CD14-positive monocyte (primary cell): Measurements from ENCODE around the gene RAET1G. TPM values are rescaled to one million over a fixed set of nuclear protein-coding genes. Genes with fewer than 3 reads are reported as not detected.

Experiments
- DNase-seq, 3 donors: peaks; one replicate each; pipeline ENCODE4 v3.0.0-alpha.2; 2011 to 2022
- H2AFZ ChIP-seq: 2 replicates; pipeline ENCODE4 v1.6.0; 2012; ENCODE audit warnings: mild to moderate bottlenecking, low read depth, low read length, inconsistent platforms; ENCODE audit not compliant: insufficient read depth, poor library complexity, severe bottlenecking
- H3K27ac ChIP-seq, 2 donors: 1 replicate in 1 of 2; 2 replicates in 1 of 2; pipeline ENCODE4 v1.5.1; 2012 to 2013; ENCODE audit warnings: low read length in 2 of 2, control low read depth in 1 of 2, inconsistent platforms in 1 of 2, low read depth in 1 of 2, mild to moderate bottlenecking in 1 of 2
- H3K27me3 ChIP-seq, 2 donors: one replicate each; pipeline versions ENCODE4 v1.6.0 to v1.6.1; 2011 to 2013; ENCODE audit warnings: low read length in 2 of 2; ENCODE audit not compliant: control insufficient read depth in 2 of 2, insufficient read depth in 2 of 2
- H3K36me3 ChIP-seq, 2 donors: replicated peaks in 1 of 2; 1 replicate in 1 of 2; 2 replicates in 1 of 2; pipeline versions ENCODE4 v1.5.1 to v1.6.1; 2012 to 2013; ENCODE audit warnings: low read length in 2 of 2, control low read depth in 1 of 2, inconsistent platforms in 1 of 2, mild to moderate bottlenecking in 1 of 2; ENCODE audit not compliant: insufficient read depth in 2 of 2, control insufficient read depth in 1 of 2
- H3K4me1 ChIP-seq, 2 donors: 1 replicate in 1 of 2; 2 replicates in 1 of 2; pipeline versions ENCODE4 v1.5.1 to v1.6.1; 2012 to 2013; ENCODE audit warnings: low read length in 2 of 2, control low read depth in 1 of 2, inconsistent platforms in 1 of 2, mild to moderate bottlenecking in 1 of 2, moderate library complexity in 1 of 2; ENCODE audit not compliant: insufficient read depth in 2 of 2, control insufficient read depth in 1 of 2
- H3K4me2 ChIP-seq: replicated peaks from 2 replicates; pipeline ENCODE3; 2012; ENCODE audit warnings: low read length, moderate library complexity, mild to moderate bottlenecking; ENCODE audit not compliant: poor library complexity, severe bottlenecking; ENCODE audit errors: extremely low read depth
- H3K4me3 ChIP-seq, 3 experiments: fragments of 200-600 bp in 1 of 3; sonication (generic) in 1 of 3; replicated peaks in 1 of 3; 1 replicate in 2 of 3; 2 replicates in 1 of 3; pipeline ENCODE4 v1.5.1; 2011 to 2013; ENCODE audit warnings: low read length in 3 of 3, mild to moderate bottlenecking in 3 of 3, control low read depth in 2 of 3, low read depth in 2 of 3, inconsistent platforms in 1 of 3, moderate library complexity in 1 of 3
- H3K79me2 ChIP-seq: 2 replicates; pipeline ENCODE4 v1.6.0; 2012; ENCODE audit warnings: mild to moderate bottlenecking, control low read depth, inconsistent platforms, low read length, moderate library complexity; ENCODE audit not compliant: insufficient read depth
- H3K9ac ChIP-seq: 2 replicates; pipeline ENCODE4 v1.6.0; 2017; ENCODE audit warnings: low read length, mild to moderate bottlenecking; ENCODE audit not compliant: insufficient read depth, poor library complexity, severe bottlenecking
- H3K9me3 ChIP-seq, 2 donors: replicated peaks in 1 of 2; 1 replicate in 1 of 2; 2 replicates in 1 of 2; pipeline versions ENCODE4 v1.5.1 to v1.6.1; 2012 to 2013; ENCODE audit warnings: low read length in 2 of 2, control low read depth in 1 of 2; ENCODE audit not compliant: control insufficient read depth in 1 of 2, insufficient read depth in 1 of 2
- H4K20me1 ChIP-seq: 2 replicates; pipeline ENCODE4 v1.6.0; 2012; ENCODE audit warnings: mild to moderate bottlenecking, low read length, control low read depth, moderate library complexity; ENCODE audit not compliant: insufficient read depth
- H3K27ac Mint-ChIP-seq, 7 donors: one replicate each; pipeline ENCODE4 v1.8.0; 2020; ENCODE audit warnings: mild to moderate bottlenecking in 7 of 7, mixed read lengths in 7 of 7, moderate library complexity in 6 of 7, inconsistent platforms in 2 of 7
- H3K27me3 Mint-ChIP-seq, 3 donors: one replicate each; pipeline ENCODE4 v1.8.0; 2021 to 2022; ENCODE audit warnings: low read depth in 3 of 3, mild to moderate bottlenecking in 3 of 3, mixed read lengths in 3 of 3, moderate library complexity in 3 of 3, inconsistent platforms in 1 of 3
- H3K36me3 Mint-ChIP-seq, 2 donors: one replicate each; pipeline ENCODE4 v1.8.0; 2020; ENCODE audit warnings: mixed read lengths in 2 of 2, inconsistent platforms in 1 of 2, mild to moderate bottlenecking in 1 of 2
- H3K4me1 Mint-ChIP-seq: one replicate; pipeline ENCODE4 v1.8.0; 2020; ENCODE audit warnings: mild to moderate bottlenecking, mixed read lengths
- H3K4me3 Mint-ChIP-seq, 2 donors: one replicate each; pipeline ENCODE4 v1.8.0; 2020; ENCODE audit warnings: mild to moderate bottlenecking in 2 of 2, mixed read lengths in 2 of 2, moderate library complexity in 1 of 2
- H3K9me3 Mint-ChIP-seq, 7 donors: one replicate each; pipeline ENCODE4 v1.8.0; 2020 to 2022; ENCODE audit warnings: mixed read lengths in 7 of 7, mild to moderate bottlenecking in 6 of 7, moderate library complexity in 6 of 7, inconsistent platforms in 2 of 7
- WGBS: methylation state at CpG from one replicate; pipeline ENCODE4 v1.1.5; 2013; ENCODE audit warnings: missing lambda C conversion rate; ENCODE audit not compliant: insufficient coverage; 5-methylcytosine and 5-hydroxymethylcytosine counted together
- intact Hi-C, 2 donors: fragments of 100-400 bp; cut with micrococcal nuclease; formaldehyde crosslinking; loops; one replicate each; pipeline versions ENCODE4 v1.15.0 to v1.15.1; 2023
- polyA plus RNA-seq, 3 donors: library from polyadenylated mRNA; depleted of rRNA in 1 of 3; unstranded in 2 of 3; stranded (reverse) in 1 of 3; fragments of 300-500 nt in 2 of 3; fragments of >200 nt in 1 of 3; fragmentation: Illumina TruSeq in 2 of 3; gene quantifications; 1 replicate in 2 of 3; 2 replicates in 1 of 3; pipeline ENCODE4 v1.2.3, GENCODE V29; 2012 to 2021
- TF ChIP-seq, protein P1 (sequence below): fragments of 200-600 bp; IDR thresholded peaks from one replicate; pipeline ENCODE4 v1.8.0; 2022; ENCODE audit warnings: antibody characterized with exemption, mild to moderate bottlenecking

The RAET1G gene
- polyA plus RNA-seq, 3 donors, result not detected

DNA sequence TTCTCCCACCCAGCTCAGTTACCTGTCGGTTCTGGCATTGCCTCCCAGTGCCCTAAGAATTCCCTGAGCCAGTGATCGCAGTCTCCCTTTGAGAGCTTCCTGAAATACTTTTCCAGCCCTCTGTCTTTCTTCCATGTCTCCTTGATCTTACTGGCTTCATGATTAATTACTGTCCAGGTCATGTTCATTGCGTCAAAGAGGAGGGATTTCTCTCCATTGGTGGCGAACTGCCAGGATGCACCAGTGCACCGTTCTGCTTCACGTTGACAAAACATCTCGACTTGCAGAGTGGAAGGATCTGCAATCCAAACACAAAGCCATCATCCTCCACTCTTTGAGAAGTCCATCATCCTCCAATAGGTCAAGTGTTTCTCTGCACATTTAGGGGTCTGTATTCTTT lies 33.6 kb downstream of the RAET1G start:
- peaks cover 2 to 6% (median 2%) of the 10 kb centered on the region in 3 donors for H3K27me3 Mint-ChIP-seq
- H3K27ac Mint-ChIP-seq, result no peak overlapping the region

DNA sequence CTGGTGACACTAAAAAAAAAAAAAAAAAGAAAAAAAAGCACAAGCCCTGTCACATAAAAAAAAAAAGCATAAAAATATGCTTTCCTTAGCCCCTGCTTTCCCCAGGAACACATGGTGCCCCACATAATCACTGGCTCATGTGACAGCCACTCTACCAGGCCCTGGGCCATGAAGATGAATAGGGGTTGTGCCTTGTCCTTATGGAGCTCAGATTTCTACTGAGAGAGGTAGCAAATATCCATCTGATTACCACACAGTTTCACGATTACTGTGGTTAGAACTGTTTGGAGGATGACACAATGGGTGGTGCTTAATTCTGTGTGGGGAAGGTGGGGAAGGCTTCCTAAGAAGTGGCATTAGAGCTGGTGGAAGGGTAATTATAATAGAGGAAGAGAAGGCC lies 34.3 kb downstream of the RAET1G start:
- H3K9ac ChIP-seq, result no peak overlapping the region
- no peak overlapping the region for H3K4me2 ChIP-seq
- no peak for DNase-seq
- intact Hi-C loops, result no loop called here
- peaks cover 0 to 3% (median 0%) of the 10 kb centered on the region in 7 donors for H3K9me3 Mint-ChIP-seq
- H4K20me1 ChIP-seq, result no peaks in the 10 kb centered on the region
- no peaks in the 10 kb centered on the region for H3K27me3 ChIP-seq
- no peak overlapping the region for H2AFZ ChIP-seq
- H3K27ac Mint-ChIP-seq, result no peak overlapping the region
- H3K4me3 ChIP-seq, result no peak overlapping the region
- H3K4me1 ChIP-seq, result no peaks in the 10 kb centered on the region
- H3K4me3 Mint-ChIP-seq, result no peak overlapping the region
- no peaks in the 10 kb centered on the region for H3K36me3 Mint-ChIP-seq
- no peaks in the 10 kb centered on the region for H3K79me2 ChIP-seq
- H3K27ac ChIP-seq, result no peak overlapping the region
- H3K4me1 Mint-ChIP-seq, result peaks cover 4% of the 10 kb centered on the region
- WGBS, result no CpG with 5 or more reads among the region's 1 CpG
- peaks cover 2 to 7% (median 6%) of the 10 kb centered on the region in 3 donors for H3K27me3 Mint-ChIP-seq
- H3K36me3 ChIP-seq, result no peaks in the 10 kb centered on the region
- TF ChIP-seq, protein P1, sequence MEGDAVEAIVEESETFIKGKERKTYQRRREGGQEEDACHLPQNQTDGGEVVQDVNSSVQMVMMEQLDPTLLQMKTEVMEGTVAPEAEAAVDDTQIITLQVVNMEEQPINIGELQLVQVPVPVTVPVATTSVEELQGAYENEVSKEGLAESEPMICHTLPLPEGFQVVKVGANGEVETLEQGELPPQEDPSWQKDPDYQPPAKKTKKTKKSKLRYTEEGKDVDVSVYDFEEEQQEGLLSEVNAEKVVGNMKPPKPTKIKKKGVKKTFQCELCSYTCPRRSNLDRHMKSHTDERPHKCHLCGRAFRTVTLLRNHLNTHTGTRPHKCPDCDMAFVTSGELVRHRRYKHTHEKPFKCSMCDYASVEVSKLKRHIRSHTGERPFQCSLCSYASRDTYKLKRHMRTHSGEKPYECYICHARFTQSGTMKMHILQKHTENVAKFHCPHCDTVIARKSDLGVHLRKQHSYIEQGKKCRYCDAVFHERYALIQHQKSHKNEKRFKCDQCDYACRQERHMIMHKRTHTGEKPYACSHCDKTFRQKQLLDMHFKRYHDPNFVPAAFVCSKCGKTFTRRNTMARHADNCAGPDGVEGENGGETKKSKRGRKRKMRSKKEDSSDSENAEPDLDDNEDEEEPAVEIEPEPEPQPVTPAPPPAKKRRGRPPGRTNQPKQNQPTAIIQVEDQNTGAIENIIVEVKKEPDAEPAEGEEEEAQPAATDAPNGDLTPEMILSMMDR, result no peak
- no peaks in the 10 kb centered on the region for H3K9me3 ChIP-seq

More for the DNA sequence above, 33.6 kb downstream of the RAET1G start:
- H4K20me1 ChIP-seq, result no peaks in the 10 kb centered on the region
- DNase-seq, result no peak
- H3K9me3 Mint-ChIP-seq, result peaks cover 0 to 3% (median 0%) of the 10 kb centered on the region in 7 donors
- TF ChIP-seq, protein P1, result no peak
- intact Hi-C loops, result no loop called here
- no peaks in the 10 kb centered on the region for H3K36me3 Mint-ChIP-seq
- H3K9me3 ChIP-seq, result no peaks in the 10 kb centered on the region
- no peak overlapping the region for H3K4me3 Mint-ChIP-seq
- H3K4me3 ChIP-seq, result no peak overlapping the region
- no peaks in the 10 kb centered on the region for H3K4me1 ChIP-seq
- no peaks in the 10 kb centered on the region for H3K79me2 ChIP-seq
- peaks cover 4% of the 10 kb centered on the region for H3K4me1 Mint-ChIP-seq
- no peak overlapping the region for H2AFZ ChIP-seq
- WGBS, result 75% methylated on average over 4 of the region's 7 CpGs
- H3K4me2 ChIP-seq, result no peak overlapping the region
- no peak overlapping the region for H3K27ac ChIP-seq
- H3K36me3 ChIP-seq, result no peaks in the 10 kb centered on the region
- no peak overlapping the region for H3K9ac ChIP-seq
- H3K27me3 ChIP-seq, result no peaks in the 10 kb centered on the region
